Heart right ventricle (tissue), 16 donors: ENCODE measurements around the gene KLK2. TPM values are rescaled to one million over a fixed set of nuclear protein-coding genes. Genes with fewer than 3 reads are reported as not detected.

Experiments used
- ATAC-seq, 8 donors: fragments of 200-7000 bp; cut with Tn5 transposase; one replicate each; pipeline ENCODE4 v1.9.1; 2020; ENCODE audit warnings: mild to moderate bottlenecking in 8 of 8, moderate library complexity in 8 of 8, moderate number of reproducible peaks in 1 of 8
- DNase-seq, 2 donors: peaks; one replicate each; pipeline ENCODE4 v3.0.0-alpha.2; 2020
- H3K27ac ChIP-seq, 10 donors: fragments of 200-600 bp; sonication (generic) in 2 of 10; one replicate each; pipeline versions ENCODE4 v1.5.0 to v1.8.0; 2020 to 2022; ENCODE audit warnings: mild to moderate bottlenecking in 3 of 10
- H3K27me3 ChIP-seq, 7 donors: fragments of 200-600 bp; one replicate each; pipeline ENCODE4 v1.8.0; 2021 to 2022; ENCODE audit warnings: mild to moderate bottlenecking in 2 of 7
- H3K36me3 ChIP-seq, 9 donors: fragments of 200-600 bp; sonication (generic) in 1 of 9; one replicate each; pipeline versions ENCODE4 v1.5.0 to v1.8.0; 2020 to 2022; ENCODE audit warnings: mild to moderate bottlenecking in 2 of 9
- H3K4me1 ChIP-seq, 9 donors: fragments of 200-600 bp; sonication (generic) in 1 of 9; one replicate each; pipeline versions ENCODE4 v1.5.0 to v1.8.0; 2020 to 2022; ENCODE audit warnings: mild to moderate bottlenecking in 4 of 9
- H3K4me3 ChIP-seq, 10 donors: fragments of 200-600 bp; sonication (generic) in 2 of 10; one replicate each; pipeline versions ENCODE4 v1.5.0 to v1.8.0; 2020 to 2022; ENCODE audit warnings: mild to moderate bottlenecking in 7 of 10, moderate library complexity in 2 of 10
- H3K9me3 ChIP-seq, 11 donors: fragments of 200-600 bp in 10 of 11; sonication (generic) in 2 of 11; one replicate each; pipeline versions ENCODE4 v1.5.0 to v1.8.0; 2013 to 2022; ENCODE audit warnings: mild to moderate bottlenecking in 2 of 11, control low read depth in 1 of 11, moderate library complexity in 1 of 11
- CTCF ChIP-seq, 9 donors: fragments of 200-600 bp; sonication (generic) in 2 of 9; IDR thresholded peaks; one replicate each; pipeline versions ENCODE4 v1.5.0 to v1.8.0; 2021 to 2022; ENCODE audit warnings: antibody characterized with exemption in 9 of 9, mild to moderate bottlenecking in 5 of 9, moderate library complexity in 1 of 9
- WGBS, 2 donors: extraction: QIAGEN DNeasy Blood & Tissue Kit; methylation state at CpG; one replicate each; pipeline ENCODE4 v1.1.7; 2013; ENCODE audit warnings: inconsistent platforms in 1 of 2; 5-methylcytosine and 5-hydroxymethylcytosine counted together
- intact Hi-C, 10 donors: fragments of 100-400 bp; cut with DNase I; formaldehyde crosslinking; loops; one replicate each; pipeline versions ENCODE4 v1.11.1 to v1.14.2; 2022
- polyA plus RNA-seq, 2 donors: library from polyadenylated mRNA; stranded (reverse); fragments of 200-250 nt; gene quantifications; one replicate each; pipeline ENCODE4 v1.2.3, GENCODE V29; 2013
- total RNA-seq, 10 donors: library from RNA; stranded (reverse); fragmentation: NEBNext Ultra II Directional in 3 of 10; extraction: Animal tissue kit (Norgen Biotek cat#: 25700) in 3 of 10; gene quantifications; one replicate each; pipeline versions ENCODE4 v1.2.1 to v1.2.4, GENCODE V29; 2021 to 2023
- donor health status: Arrhythmogenic right ventricular cardiomyopathy.
- donor health status: ischemic (EF 13 %, LVEDD 7.1; RV severe dilation, severe dysfunction).
- donor health status: healthy with polysubstance abuse.
- donor health status: DM: no; HTN: yes; CAD: no.
- donor health status: DM: no; HTN: no; CAD: no.
- donor health status: ischemic (EF 25% LVEDD 6.9; RV normal size, moderate dysfunction).
- donor health status: ischemic (EF 25% LVEDD 5.7; RV mildly dilated, moderate dysfunction).
- donor health status: healthy.
- donor health status: DM: yes; HTN: yes; CAD: no.
- donor health status: Ischemic cardiomyopathy.
- donor health status: ischemic (EF 35%, LVEDD 5.7; RV mildly dilated, moderate dysfunction).
- donor health status: nonischemic (EF 11% LVEDD 7.7; RV severe dilation, severe dysfunction).
- donor health status: DM: yes; HTN: yes; CAD: no.
- donor health status: PGD.
- donor health status: ischemic (EF 29% LVEDD 5.4; RV normal size, mild dysfunction).
- donor health status: nonischemic (EF 23%, LVEDD 6.1; RV moderate dilation, normal function).

KLK2 gene
- total and polyA plus RNA-seq, 12 donors, result not detected

- H3K9me3 ChIP-seq, result no peaks in the 10 kb centered on the region
- no peak for TF ChIP-seq CTCF (IDR thresholded peaks at IDR 0.05)
- no peaks in the 10 kb centered on the region for H3K36me3 ChIP-seq
- DNase-seq (no peak), ATAC-seq (no peak)
- peaks cover 0 to 10% (median 0%) of the 10 kb centered on the region in 9 donors for H3K4me1 ChIP-seq
- H3K4me3 ChIP-seq, result no peak overlapping the region
- peaks cover 0 to 88% (median 54%) of the 10 kb centered on the region in 7 donors for H3K27me3 ChIP-seq
- no peak overlapping the region for H3K27ac ChIP-seq
- WGBS, 2 donors, result 66 to 74% methylated on average over 11 of the region's 11 CpGs
- intact Hi-C loops, result loop anchor here in 3 of 10 donors (5.0 to 10.0 kb wide), 4 partner anchors 166 to 391 kb away; no protein-coding TSS in a partner anchor
Observed at GRCh38 chr19:50926144-50926543, 52.9 kb downstream of the KLK2 start.

GRCh38 chr19:50928831-50929230 is 55.6 kb downstream of the KLK2 start:
- WGBS, 2 donors, result 81 to 83% methylated on average over 5 of the region's 5 CpGs
- TF ChIP-seq CTCF (IDR thresholded peaks at IDR 0.05), result no peak
- no peak for ATAC-seq
- Histone ChIP-seq H3K9me3 (no peaks in the 10 kb centered on the region), H3K36me3 (no peaks in the 10 kb centered on the region), H3K27ac (no peak overlapping the region), H3K4me3 (no peak overlapping the region), H3K4me1 (no peaks in the 10 kb centered on the region), H3K27me3 (peaks cover 0 to 91% (median 56%) of the 10 kb centered on the region in 7 donors)
- DNase-seq, result no peak
- intact Hi-C loops, result loop anchor here in 4 of 10 donors (2.0 to 10.0 kb wide), 5 partner anchors 163 to 394 kb away; no protein-coding TSS in a partner anchor

Other genes with a start within 250 kb of the KLK2 start
- gene SYT3, start 233.6 kb upstream of the KLK2 start, total RNA-seq, result under 1 TPM in 3 of 10 donors, not detected in 7; 0.25 to 0.49 (median 0.26) TPM
- gene SYT3, start 233.6 kb upstream of the KLK2 start, polyA plus RNA-seq, result under 1 TPM in 1 of 2 donors, not detected in 1; 0.04 TPM
- 1 to 10 TPM in 7 of 10 donors, under 1 TPM in 1, not detected in 2; 0.96 to 7.2 (median 4.0) TPM for gene C19orf81, start 224.0 kb upstream of the KLK2 start, total RNA-seq
- 1 to 10 TPM in 1 of 2 donors, under 1 TPM in 1; 0.61 to 1.8 TPM for gene C19orf81, start 224.0 kb upstream of the KLK2 start, polyA plus RNA-seq
- 1 to 10 TPM in 2 of 10 donors, under 1 TPM in 7, not detected in 1; 0.23 to 1.5 (median 0.59) TPM for gene SHANK1, start 153.6 kb upstream of the KLK2 start, total RNA-seq
- gene SHANK1, start 153.6 kb upstream of the KLK2 start, polyA plus RNA-seq, result under 1 TPM; 0.07 to 0.17 TPM
- 10 to 100 TPM in 1 of 10 donors, 1 to 10 TPM in 9; 2.3 to 11.9 (median 3.8) TPM for gene CLEC11A, start 150.1 kb upstream of the KLK2 start, total RNA-seq
- gene CLEC11A, start 150.1 kb upstream of the KLK2 start, polyA plus RNA-seq, result 10 to 100 TPM in 1 of 2 donors, 1 to 10 TPM in 1; 5.6 to 12.9 TPM
- not detected for gene GPR32, start 103.0 kb upstream of the KLK2 start, total RNA-seq
- not detected for gene GPR32, start 103.0 kb upstream of the KLK2 start, polyA plus RNA-seq
- gene ACP4, start 83.0 kb upstream of the KLK2 start, total RNA-seq, result not detected
- gene ACP4, start 83.0 kb upstream of the KLK2 start, polyA plus RNA-seq, result not detected
- under 1 TPM in 6 of 10 donors, not detected in 4; 0.42 to 0.85 (median 0.64) TPM for gene KLK1, start 49.7 kb upstream of the KLK2 start, total RNA-seq
- gene KLK1, start 49.7 kb upstream of the KLK2 start, polyA plus RNA-seq, result under 1 TPM; 0.39 to 0.80 TPM
- not detected for gene KLK15, start 39.9 kb upstream of the KLK2 start, total RNA-seq
- not detected for gene KLK15, start 39.9 kb upstream of the KLK2 start, polyA plus RNA-seq
- gene KLK3, start 18.5 kb upstream of the KLK2 start, total RNA-seq, result not detected
- gene KLK3, start 18.5 kb upstream of the KLK2 start, polyA plus RNA-seq, result not detected
- gene KLK4, start 38.0 kb downstream of the KLK2 start, total RNA-seq, result not detected
- not detected for gene KLK4, start 38.0 kb downstream of the KLK2 start, polyA plus RNA-seq
- not detected for gene KLK5, start 79.6 kb downstream of the KLK2 start, total RNA-seq
- not detected for gene KLK5, start 79.6 kb downstream of the KLK2 start, polyA plus RNA-seq
- gene KLK6, start 96.2 kb downstream of the KLK2 start, total RNA-seq, result not detected
- not detected for gene KLK6, start 96.2 kb downstream of the KLK2 start, polyA plus RNA-seq
- gene KLK7, start 110.5 kb downstream of the KLK2 start, total RNA-seq, result not detected
- gene KLK7, start 110.5 kb downstream of the KLK2 start, polyA plus RNA-seq, result under 1 TPM in 1 of 2 donors, not detected in 1; 0.04 TPM
- not detected for gene KLK8, start 128.2 kb downstream of the KLK2 start, total RNA-seq
- gene KLK8, start 128.2 kb downstream of the KLK2 start, polyA plus RNA-seq, result not detected
- 1 to 10 TPM in 1 of 10 donors, under 1 TPM in 4, not detected in 5; 0.16 to 1.8 (median 0.38) TPM for gene KLK10, start 146.3 kb downstream of the KLK2 start, total RNA-seq
- gene KLK10, start 146.3 kb downstream of the KLK2 start, polyA plus RNA-seq, result under 1 TPM in 1 of 2 donors, not detected in 1; 0.49 TPM
- gene KLK11, start 153.2 kb downstream of the KLK2 start, total RNA-seq, result under 1 TPM in 4 of 10 donors, not detected in 6; 0.27 to 0.46 (median 0.36) TPM
- gene KLK11, start 153.2 kb downstream of the KLK2 start, polyA plus RNA-seq, result under 1 TPM; 0.51 to 0.59 TPM
- not detected for gene KLK12, start 161.6 kb downstream of the KLK2 start, total RNA-seq
- not detected for gene KLK12, start 161.6 kb downstream of the KLK2 start, polyA plus RNA-seq
- gene KLK13, start 191.7 kb downstream of the KLK2 start, total RNA-seq, result under 1 TPM in 1 of 10 donors, not detected in 9; 0.32 TPM
- gene KLK13, start 191.7 kb downstream of the KLK2 start, polyA plus RNA-seq, result 1 to 10 TPM in 1 of 2 donors, not detected in 1; 1.3 TPM
- gene KLK14, start 209.4 kb downstream of the KLK2 start, total RNA-seq, result 1 to 10 TPM in 1 of 10 donors, under 1 TPM in 5, not detected in 4; 0.26 to 1.2 (median 0.58) TPM
- gene KLK14, start 209.4 kb downstream of the KLK2 start, polyA plus RNA-seq, result under 1 TPM; 0.20 to 0.44 TPM
- 1 to 10 TPM; 2.0 to 5.6 (median 3.2) TPM for gene CTU1, start 235.0 kb downstream of the KLK2 start, total RNA-seq
- 1 to 10 TPM; 2.6 to 4.1 TPM for gene CTU1, start 235.0 kb downstream of the KLK2 start, polyA plus RNA-seq